IMR-90 (cell line): Measurements from ENCODE around the gene DHX57. TPM values are rescaled to one million over a fixed set of nuclear protein-coding genes. Genes with fewer than 3 reads are reported as not detected.

Source experiments
- ATAC-seq: fragments of 200-7000 bp; cut with Tn5 transposase; 2 replicates; pipeline ENCODE4 v1.9.1; 2020; ENCODE audit warnings: low read depth, mild to moderate bottlenecking, moderate library complexity
- BruUV-seq: library from RNA; stranded (reverse); fragments of 400-500 nt; replicated peaks from 2 replicates; lab custom pipeline; 2021; lab: Mats Ljungman, UMichigan
- CTCF ChIA-PET: fragments of 300-600 bp; formaldehyde crosslinking; extraction: SDS; loops from one replicate; lab custom pipeline; 2021; ENCODE audit warnings: antibody characterized with exemption; lab: Yijun Ruan, JAX
- POLR2A ChIA-PET: fragments of 300-600 bp; sonication (Branson Sonifier 250); formaldehyde crosslinking; loops from one replicate; lab custom pipeline; 2022; ENCODE audit warnings: antibody characterized with exemption; ENCODE audit not compliant: unreplicated experiment; lab: Charles Lee
- DNase-seq: peaks from one replicate; pipeline ENCODE4 v3.0.0; 2013
- H2AFZ ChIP-seq: replicated peaks from 2 replicates; pipeline ENCODE3; 2013; ENCODE audit warnings: low read length, mild to moderate bottlenecking; ENCODE audit not compliant: poor library complexity
- H2AK5ac ChIP-seq: 2 replicates; pipeline ENCODE4 v1.6.1; 2013; ENCODE audit warnings: low read depth, low read length, inconsistent platforms
- H2AK9ac ChIP-seq: replicated peaks from 2 replicates; pipeline ENCODE3; 2013; ENCODE audit warnings: mild to moderate bottlenecking, low read depth, low read length, moderate library complexity; ENCODE audit not compliant: poor library complexity
- H2BK120ac ChIP-seq: 2 replicates; pipeline ENCODE4 v1.6.1; 2013; ENCODE audit warnings: low read depth, low read length, inconsistent platforms
- H2BK15ac ChIP-seq: 3 replicates; pipeline ENCODE4 v1.6.1; 2013; ENCODE audit warnings: low read depth, low read length, inconsistent platforms
- H2BK20ac ChIP-seq: 2 replicates; pipeline ENCODE4 v1.6.1; 2013; ENCODE audit warnings: low read depth, mild to moderate bottlenecking, inconsistent platforms, low read length, moderate library complexity
- H2BK5ac ChIP-seq: 2 replicates; pipeline ENCODE4 v1.6.1; 2013; ENCODE audit warnings: mild to moderate bottlenecking, low read depth, low read length, inconsistent platforms; ENCODE audit not compliant: poor library complexity, severe bottlenecking
- H3K14ac ChIP-seq: replicated peaks from 2 replicates; pipeline ENCODE4 v1.6.1; 2013; ENCODE audit warnings: low read depth, low read length, inconsistent platforms
- H3K18ac ChIP-seq: 2 replicates; pipeline ENCODE4 v1.6.1; 2013; ENCODE audit warnings: low read depth, low read length, control low read depth
- H3K23ac ChIP-seq: 2 replicates; pipeline ENCODE4 v1.6.1; 2013; ENCODE audit warnings: low read depth, low read length, inconsistent platforms
- H3K27ac ChIP-seq: 2 replicates; pipeline ENCODE4 v1.5.1; 2013; ENCODE audit warnings: mild to moderate bottlenecking, control low read depth, low read length; ENCODE audit not compliant: insufficient read depth
- H3K27me3 ChIP-seq: 2 replicates; pipeline ENCODE4 v1.6.1; 2013; ENCODE audit warnings: low read length; ENCODE audit not compliant: control insufficient read depth, insufficient read depth
- H3K36me3 ChIP-seq: 2 replicates; pipeline ENCODE4 v1.6.1; 2013; ENCODE audit warnings: low read length, mixed read lengths; ENCODE audit not compliant: control insufficient read depth, insufficient read depth
- H3K4ac ChIP-seq: 2 replicates; pipeline ENCODE4 v1.6.1; 2013; ENCODE audit warnings: low read depth, low read length, inconsistent platforms
- H3K4me1 ChIP-seq: 2 replicates; pipeline ENCODE4 v1.6.1; 2013; ENCODE audit warnings: low read length, mixed read lengths; ENCODE audit not compliant: control insufficient read depth, insufficient read depth
- H3K4me2 ChIP-seq: 2 replicates; pipeline ENCODE4 v1.6.1; 2013; ENCODE audit warnings: low read depth, mild to moderate bottlenecking, control low read depth, low read length, moderate library complexity
- H3K4me3 ChIP-seq: 2 replicates; pipeline ENCODE4 v1.5.1; 2013; ENCODE audit warnings: low read depth, mild to moderate bottlenecking, control low read depth, low read length, moderate library complexity; ENCODE audit not compliant: insufficient read depth
- H3K56ac ChIP-seq: 2 replicates; pipeline ENCODE4 v1.6.1; 2013; ENCODE audit warnings: low read length, inconsistent platforms; ENCODE audit not compliant: insufficient read depth; ENCODE audit errors: extremely low read depth
- H3K79me1 ChIP-seq, 2 experiments: 2 replicates each; pipeline ENCODE4 v1.6.1; 2013; ENCODE audit warnings: low read length in 2 of 2, inconsistent platforms in 1 of 2, low read depth in 1 of 2
- H3K9ac ChIP-seq: 2 replicates; pipeline ENCODE4 v1.6.1; 2013; ENCODE audit warnings: low read depth, low read length, control low read depth
- H3K9me1 ChIP-seq: 2 replicates; pipeline ENCODE4 v1.6.1; 2013; ENCODE audit warnings: low read length, inconsistent platforms; ENCODE audit not compliant: insufficient read depth
- H3K9me3 ChIP-seq: 2 replicates; pipeline ENCODE4 v1.6.1; 2013; ENCODE audit warnings: low read length; ENCODE audit not compliant: control insufficient read depth, insufficient read depth
- H4K20me1 ChIP-seq: 2 replicates; pipeline ENCODE4 v1.6.1; 2013; ENCODE audit warnings: low read length, inconsistent platforms; ENCODE audit not compliant: insufficient read depth
- H4K5ac ChIP-seq: 2 replicates; pipeline ENCODE4 v1.6.1; 2013; ENCODE audit warnings: mild to moderate bottlenecking, low read depth, low read length, control low read depth
- H4K8ac ChIP-seq, 2 experiments: 2 replicates each; pipeline ENCODE4 v1.6.1; 2013; ENCODE audit warnings: low read depth in 2 of 2, low read length in 2 of 2, control low read depth in 1 of 2, inconsistent platforms in 1 of 2
- H4K91ac ChIP-seq: 2 replicates; pipeline ENCODE4 v1.6.1; 2013; ENCODE audit warnings: low read depth, low read length, inconsistent platforms; ENCODE audit not compliant: insufficient read depth
- CEBPB ChIP-seq: IDR thresholded peaks from 2 replicates; pipeline ENCODE4 v1.6.1; 2012; ENCODE audit warnings: low read depth, low read length, improper control_type of control experiment
- ELK1 ChIP-seq: fragments of 150-350 bp; IDR thresholded peaks from 2 replicates; pipeline ENCODE4 v1.6.1; 2016; ENCODE audit warnings: low read depth, mild to moderate bottlenecking, low read length, moderate library complexity, borderline replicate concordance
- MAFK ChIP-seq: IDR thresholded peaks from 2 replicates; pipeline ENCODE4 v1.6.1; 2012; ENCODE audit warnings: low read depth, low read length, improper control_type of control experiment
- MAZ ChIP-seq: IDR thresholded peaks from 2 replicates; pipeline ENCODE4 v1.6.1; 2012; ENCODE audit warnings: low read depth, mild to moderate bottlenecking, low read length, improper control_type of control experiment, moderate library complexity, borderline replicate concordance
- NFE2L2 ChIP-seq: fragments of 150-350 bp; IDR thresholded peaks from 2 replicates; pipeline ENCODE4 v1.6.1; 2016; ENCODE audit warnings: low read depth, mild to moderate bottlenecking, low read length
- RAD21 ChIP-seq: IDR thresholded peaks from 2 replicates; pipeline ENCODE4 v1.6.1; 2012; ENCODE audit warnings: low read length, improper control_type of control experiment
- RCOR1 ChIP-seq: IDR thresholded peaks from 2 replicates; pipeline ENCODE4 v1.6.1; 2012; ENCODE audit warnings: mild to moderate bottlenecking, low read length, improper control_type of control experiment; ENCODE audit not compliant: insufficient replicate concordance
- WGBS, 2 experiments: methylation state at CpG; one replicate each; pipeline versions ENCODE4 v1.1.5 to v1.1.7; 2013; ENCODE audit warnings: missing lambda C conversion rate in 2 of 2; ENCODE audit not compliant: insufficient read length in 1 of 2; ENCODE audit errors: extremely low coverage in 2 of 2; 5-methylcytosine and 5-hydroxymethylcytosine counted together
- dilution Hi-C: fragments of 300-500 bp; cut with HindIII; formaldehyde crosslinking; loops from one replicate; pipeline ENCODE4 v1.14.3; 2018; ENCODE audit warnings: low sequenced_read_pairs; ENCODE audit not compliant: unreplicated experiment
- in situ Hi-C: fragments of 300-500 bp; cut with MboI; formaldehyde crosslinking; loops from 3 replicates; pipeline ENCODE4 v1.14.3; 2019; ENCODE audit warnings: low sequenced_read_pairs, inconsistent platforms, mixed read lengths
- intact Hi-C: fragments of 100-400 bp; cut with micrococcal nuclease; formaldehyde crosslinking; loops from 2 replicates; pipeline ENCODE4 v1.10.0; 2022
- polyA plus RNA-seq, 3 experiments: library from polyadenylated mRNA; depleted of rRNA; stranded (reverse); fragments of >200 nt; gene quantifications; 2 replicates each; pipeline ENCODE4 v1.2.3, GENCODE V29; 2012; ENCODE audit warnings: low replicate concordance in 1 of 3
- total RNA-seq: library from RNA; depleted of rRNA; stranded (reverse); fragments of >200 nt; gene quantifications from 2 replicates; pipeline ENCODE4 v1.2.3, GENCODE V29; 2012

DHX57 gene
- total and polyA plus RNA-seq, 2 of the 4 experiments (the other 2 are of a cell fraction): 9.5 to 24.4 TPM

GRCh38 chr2:38836791-38837190 lies 38.9 kb downstream of the DHX57 start:
- intact Hi-C loops: loop anchor here (10.0 kb wide), 1 partner anchor 302 kb away; no protein-coding TSS in a partner anchor

More at GRCh38 chr2:38836791-38837190, 38.9 kb downstream of the DHX57 start:
- H3K56ac ChIP-seq: no peak overlapping the region
- peak; percentile 10 for DNase-seq
- no peak overlapping the region for H3K18ac ChIP-seq
- no peak for ATAC-seq
- no peak overlapping the region for H2BK5ac ChIP-seq
- H2AK9ac ChIP-seq: no peak overlapping the region
- POLR2A ChIA-PET: no interaction called here
- no CpG with 5 or more reads among the region's 2 CpGs for WGBS, 2 experiments
- in situ Hi-C loops: no loop called here
- CTCF ChIA-PET: no interaction called here
- H2BK20ac ChIP-seq: no peak overlapping the region
- no peaks in the 10 kb centered on the region for H3K9me1 ChIP-seq
- no peak overlapping the region for H2AK5ac ChIP-seq
- peaks cover 11% of the 10 kb centered on the region for H3K36me3 ChIP-seq
- H3K14ac ChIP-seq: no peak overlapping the region
- H4K8ac ChIP-seq: no peak overlapping the region
- no peak overlapping the region for H2AFZ ChIP-seq
- no peak overlapping the region for H3K9ac ChIP-seq
- no peaks in the 10 kb centered on the region for H3K9me3 ChIP-seq
- no peak overlapping the region for H2BK120ac ChIP-seq
- no peak overlapping the region for H3K4ac ChIP-seq
- H3K79me1 ChIP-seq: no peaks in the 10 kb centered on the region
- dilution Hi-C loops: no loop called here
- H4K91ac ChIP-seq: no peak overlapping the region
- no peak overlapping the region for H3K4me2 ChIP-seq
- no peak overlapping the region for H3K27ac ChIP-seq
- no peak overlapping the region for H3K4me3 ChIP-seq
- no peaks in the 10 kb centered on the region for H4K20me1 ChIP-seq
- H3K4me1 ChIP-seq: no peaks in the 10 kb centered on the region
- H2BK15ac ChIP-seq: no peak overlapping the region
- H3K23ac ChIP-seq: no peak overlapping the region
- H4K5ac ChIP-seq: no peak overlapping the region
- TF ChIP-seq RAD21 (no peak), MAZ (no peak), ELK1 (no peak), MAFK (no peak), NFE2L2 (no peak), RCOR1 (no peak), CEBPB (no peak)
- no TSS peak for BruUV-seq
- H3K27me3 ChIP-seq: no peaks in the 10 kb centered on the region
